ENCODE results near the gene HSPA5.

The HSPA5 gene

GRCh38 chr9:125254231-125254630, 13.1 kb upstream of the HSPA5 start:
- no peaks in the 10 kb centered on the region for H3K9me2 ChIP-seq (replicated peaks; ENCODE audit: low read depth, low read length)
- no peaks in the 10 kb centered on the region for H3K36me3 ChIP-seq (ENCODE audit: insufficient read depth, low read length)
- H3K79me2 ChIP-seq (ENCODE audit: insufficient read depth, low read length) = no peaks in the 10 kb centered on the region
- H3K4me1 ChIP-seq (ENCODE audit: insufficient read depth, low read length, poor library complexity, severe bottlenecking) = no peaks in the 10 kb centered on the region
- TF ChIP-seq, protein P1, sequence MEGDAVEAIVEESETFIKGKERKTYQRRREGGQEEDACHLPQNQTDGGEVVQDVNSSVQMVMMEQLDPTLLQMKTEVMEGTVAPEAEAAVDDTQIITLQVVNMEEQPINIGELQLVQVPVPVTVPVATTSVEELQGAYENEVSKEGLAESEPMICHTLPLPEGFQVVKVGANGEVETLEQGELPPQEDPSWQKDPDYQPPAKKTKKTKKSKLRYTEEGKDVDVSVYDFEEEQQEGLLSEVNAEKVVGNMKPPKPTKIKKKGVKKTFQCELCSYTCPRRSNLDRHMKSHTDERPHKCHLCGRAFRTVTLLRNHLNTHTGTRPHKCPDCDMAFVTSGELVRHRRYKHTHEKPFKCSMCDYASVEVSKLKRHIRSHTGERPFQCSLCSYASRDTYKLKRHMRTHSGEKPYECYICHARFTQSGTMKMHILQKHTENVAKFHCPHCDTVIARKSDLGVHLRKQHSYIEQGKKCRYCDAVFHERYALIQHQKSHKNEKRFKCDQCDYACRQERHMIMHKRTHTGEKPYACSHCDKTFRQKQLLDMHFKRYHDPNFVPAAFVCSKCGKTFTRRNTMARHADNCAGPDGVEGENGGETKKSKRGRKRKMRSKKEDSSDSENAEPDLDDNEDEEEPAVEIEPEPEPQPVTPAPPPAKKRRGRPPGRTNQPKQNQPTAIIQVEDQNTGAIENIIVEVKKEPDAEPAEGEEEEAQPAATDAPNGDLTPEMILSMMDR (conservative IDR thresholded peaks at IDR 0.05; ENCODE audit: low read length) = no peak
- TF ChIP-seq EZH2phosphoT487 (IDR thresholded peaks at IDR 0.05; ENCODE audit: borderline replicate concordance) = no peak
- H3F3A ChIP-seq (ENCODE audit: low read depth) = no peaks in the 10 kb centered on the region
- no peak overlapping the region for H3K9ac ChIP-seq (ENCODE audit: low read depth, low read length, poor library complexity, severe bottlenecking)
- H3K27me3 ChIP-seq (ENCODE audit: insufficient read depth, low read length, poor library complexity, severe bottlenecking) = no peaks in the 10 kb centered on the region
- H3K4me2 ChIP-seq (ENCODE audit: low read depth, low read length, poor library complexity, severe bottlenecking) = no peak overlapping the region
- H3K4me3 ChIP-seq (ENCODE audit: low read length, poor library complexity, severe bottlenecking) = no peak overlapping the region
- no peaks in the 10 kb centered on the region for H3K9me3 ChIP-seq (ENCODE audit: insufficient read depth, low read depth, low read length)
- no peak overlapping the region for H2AFZ ChIP-seq (ENCODE audit: low read length)
- no peaks in the 10 kb centered on the region for H4K20me1 ChIP-seq (ENCODE audit: insufficient read depth, low read length, poor library complexity, severe bottlenecking)

DNA sequence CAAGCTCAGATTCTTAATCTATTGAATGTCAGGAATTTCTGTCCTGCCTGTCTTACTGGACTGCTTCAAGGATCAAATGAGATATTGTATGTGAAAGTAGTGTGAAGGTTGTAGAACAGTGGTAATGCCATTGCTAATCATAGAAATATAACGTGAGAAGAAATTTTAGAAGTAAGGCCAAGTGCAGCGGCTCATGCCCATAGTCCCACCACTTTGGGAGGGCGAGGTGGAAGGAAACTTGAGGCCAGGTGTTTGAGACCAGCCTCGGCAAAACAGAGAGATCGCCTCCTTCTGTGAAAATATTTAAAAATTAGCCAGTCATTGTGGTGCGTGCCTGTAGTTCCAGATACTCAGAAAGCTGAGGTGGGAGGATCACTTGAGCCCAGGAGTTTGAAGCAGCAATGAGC, 5.1 kb upstream of the HSPA5 start:
- Histone ChIP-seq H3F3A (ENCODE audit: low read depth) (no peaks in the 10 kb centered on the region), H3K79me2 (ENCODE audit: insufficient read depth, low read length) (peaks cover 8% of the 10 kb centered on the region; the same call in 1 of the 2 replicates), H3K4me2 (ENCODE audit: low read depth, low read length, poor library complexity, severe bottlenecking) (no peak overlapping the region), H3K9ac (ENCODE audit: low read depth, low read length, poor library complexity, severe bottlenecking) (no peak overlapping the region), H3K4me3 (ENCODE audit: low read length, poor library complexity, severe bottlenecking) (no peak overlapping the region), H3K27me3 (ENCODE audit: insufficient read depth, low read length, poor library complexity, severe bottlenecking) (no peaks in the 10 kb centered on the region), H3K36me3 (ENCODE audit: insufficient read depth, low read length) (no peaks in the 10 kb centered on the region), H3K4me1 (ENCODE audit: insufficient read depth, low read length, poor library complexity, severe bottlenecking) (peaks cover 8% of the 10 kb centered on the region), H4K20me1 (ENCODE audit: insufficient read depth, low read length, poor library complexity, severe bottlenecking) (no peaks in the 10 kb centered on the region), H2AFZ (ENCODE audit: low read length) (no peak overlapping the region), H3K9me3 (ENCODE audit: insufficient read depth, low read depth, low read length) (no peaks in the 10 kb centered on the region), H3K9me2 (replicated peaks; ENCODE audit: low read depth, low read length) (no peaks in the 10 kb centered on the region)
- no peak for TF ChIP-seq EZH2phosphoT487 (IDR thresholded peaks at IDR 0.05; ENCODE audit: borderline replicate concordance)
- TF ChIP-seq, protein P1 (conservative IDR thresholded peaks at IDR 0.05; ENCODE audit: low read length) = no peak

DNA sequence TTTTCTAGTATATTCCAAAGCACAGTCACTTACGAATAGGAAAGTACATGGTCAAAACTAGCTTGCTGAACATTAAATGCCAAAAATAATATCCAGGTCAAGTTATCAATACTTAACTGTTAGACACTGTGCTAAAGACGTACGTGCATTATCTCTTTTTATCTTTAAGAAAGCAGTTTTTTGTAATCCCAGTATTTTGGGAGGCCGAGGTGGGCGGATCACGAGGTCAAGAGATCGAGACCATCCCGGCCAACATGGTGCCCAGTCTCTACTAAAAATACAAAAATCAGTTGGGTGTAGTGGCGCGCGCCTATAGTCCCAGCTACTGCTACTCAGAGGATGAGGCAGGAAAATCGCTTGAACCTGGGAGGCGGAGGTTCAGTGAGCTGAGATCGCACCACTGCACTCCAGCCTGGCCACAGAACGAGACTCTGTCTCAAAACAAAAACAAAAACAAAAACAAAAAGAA, 2.7 kb upstream of the HSPA5 start:
- Histone ChIP-seq H3K9me3 (ENCODE audit: insufficient read depth, low read depth, low read length) (no peaks in the 10 kb centered on the region), H4K20me1 (ENCODE audit: insufficient read depth, low read length, poor library complexity, severe bottlenecking) (peaks cover 22% of the 10 kb centered on the region), H3F3A (ENCODE audit: low read depth) (no peaks in the 10 kb centered on the region), H3K4me3 (ENCODE audit: low read length, poor library complexity, severe bottlenecking) (no peak overlapping the region), H3K9me2 (replicated peaks; ENCODE audit: low read depth, low read length) (no peaks in the 10 kb centered on the region), H2AFZ (ENCODE audit: low read length) (no peak overlapping the region), H3K36me3 (ENCODE audit: insufficient read depth, low read length) (peaks cover 14% of the 10 kb centered on the region; the same call in 1 of the 2 replicates), H3K27me3 (ENCODE audit: insufficient read depth, low read length, poor library complexity, severe bottlenecking) (no peaks in the 10 kb centered on the region), H3K79me2 (ENCODE audit: insufficient read depth, low read length) (peaks cover 31% of the 10 kb centered on the region), H3K4me2 (ENCODE audit: low read depth, low read length, poor library complexity, severe bottlenecking) (no peak overlapping the region), H3K9ac (ENCODE audit: low read depth, low read length, poor library complexity, severe bottlenecking) (no peak overlapping the region), H3K4me1 (ENCODE audit: insufficient read depth, low read length, poor library complexity, severe bottlenecking) (peaks cover 15% of the 10 kb centered on the region)
- TF ChIP-seq, protein P1 (conservative IDR thresholded peaks at IDR 0.05; ENCODE audit: low read length) = no peak
- TF ChIP-seq EZH2phosphoT487 (IDR thresholded peaks at IDR 0.05; ENCODE audit: borderline replicate concordance) = no peak
